Endothelial cell of umbilical vein (primary cell): Measurements from ENCODE around the gene CDC25A.

Source experiments
- CTCF ChIP-seq, 2 donors: IDR thresholded peaks; 1 replicate in 1 of 2; 2 replicates in 1 of 2; pipeline ENCODE4 v1.5.1; 2011; ENCODE audit warnings: low read length in 2 of 2, mild to moderate bottlenecking in 2 of 2, moderate library complexity in 2 of 2, control low read depth in 1 of 2, inconsistent platforms in 1 of 2, low read depth in 1 of 2; ENCODE audit not compliant: insufficient read depth in 1 of 2; ENCODE audit errors: extremely low read depth in 1 of 2
- GATA2 ChIP-seq: IDR thresholded peaks from 2 replicates; pipeline ENCODE4 v1.7.0; 2011; ENCODE audit warnings: low read depth, mild to moderate bottlenecking, moderate library complexity, mixed read lengths, low read length; ENCODE audit not compliant: insufficient read length, insufficient read depth

GRCh38 chr3:48225587-48225986 is 37.4 kb upstream of the CDC25A start:
- TF ChIP-seq CTCF (IDR thresholded peaks at IDR 0.05; ENCODE audit: extremely low read depth in 1 of 2, insufficient read depth in 1 of 2, low read depth in 1 of 2, low read length in 2 of 2) (no peak), GATA2 (no peak)
